Adipocyte (in vitro differentiated cells): ENCODE data around the gene PLEKHM1.
"Not testable (repeated sequence)": the region's sequence is repeated elsewhere in the genome, so short reads cannot be mapped to it uniquely, and the experiment has no call there.

ENCODE experiments used
- DNase-seq: peaks from one replicate; pipeline ENCODE4 v3.0.0-alpha.2; 2015; ENCODE audit warnings: low read depth
- H3K27me3 ChIP-seq: replicated peaks from 2 replicates; pipeline ENCODE4 v1.7.0; 2013; ENCODE audit warnings: mild to moderate bottlenecking, low read length, moderate library complexity; ENCODE audit not compliant: control insufficient read depth, insufficient read depth
- H3K36me3 ChIP-seq: 2 replicates; pipeline ENCODE4 v1.7.0; 2013; ENCODE audit warnings: low read length, mild to moderate bottlenecking, moderate library complexity; ENCODE audit not compliant: control insufficient read depth, insufficient read depth, severe bottlenecking
- H3K4me1 ChIP-seq: 2 replicates; pipeline ENCODE4 v1.7.0; 2013; ENCODE audit warnings: mild to moderate bottlenecking, low read length, moderate library complexity; ENCODE audit not compliant: control insufficient read depth, insufficient read depth
- H3K4me3 ChIP-seq: 2 replicates; pipeline ENCODE4 v1.7.0; 2013; ENCODE audit warnings: mild to moderate bottlenecking, low read length, moderate library complexity
- H3K9ac ChIP-seq: 2 replicates; pipeline ENCODE4 v1.7.0; 2013; ENCODE audit warnings: mild to moderate bottlenecking, low read length, moderate library complexity
- H3K9me3 ChIP-seq: 2 replicates; pipeline ENCODE4 v1.7.0; 2013; ENCODE audit warnings: mild to moderate bottlenecking, low read length, moderate library complexity; ENCODE audit not compliant: control insufficient read depth

The PLEKHM1 gene

GRCh38 chr17:45446872-45447625, 43.5 kb downstream of the PLEKHM1 start:
- Histone ChIP-seq H3K4me1 (peaks cover 17% of the 10 kb centered on the region), H3K9ac (peak overlapping the region; percentile 63), H3K36me3 (peaks cover 12% of the 10 kb centered on the region)
- H3K9me3 ChIP-seq, H3K4me3 ChIP-seq, DNase-seq, H3K27me3 ChIP-seq: not testable (repeated sequence)

- peaks cover 17% of the 10 kb centered on the region for H3K4me1 ChIP-seq
- peak; percentile 26 for DNase-seq
- H3K9me3 ChIP-seq, H3K9ac ChIP-seq, H3K27me3 ChIP-seq, H3K4me3 ChIP-seq: not testable (repeated sequence)
- peaks cover 17% of the 10 kb centered on the region for H3K36me3 ChIP-seq
These were observed 44.4 kb downstream of the PLEKHM1 start for GRCh38 chr17:45445901-45446743.

- H3K4me3 ChIP-seq, H3K9me3 ChIP-seq, DNase-seq, H3K27me3 ChIP-seq, H3K9ac ChIP-seq: not testable (repeated sequence)
- H3K4me1 ChIP-seq, result peaks cover 17% of the 10 kb centered on the region
- H3K36me3 ChIP-seq, result peaks cover 18% of the 10 kb centered on the region
These were observed 45.4 kb downstream of the PLEKHM1 start for GRCh38 chr17:45444856-45445820.

- H3K4me1 ChIP-seq, result peaks cover 17% of the 10 kb centered on the region
- not testable (repeated sequence) for H3K9me3 ChIP-seq, H3K9ac ChIP-seq, DNase-seq, H3K4me3 ChIP-seq, H3K27me3 ChIP-seq
- peaks cover 22% of the 10 kb centered on the region for H3K36me3 ChIP-seq
These were observed 46.2 kb downstream of the PLEKHM1 start for GRCh38 chr17:45444301-45444700.

GRCh38 chr17:45443371-45444260, 46.9 kb downstream of the PLEKHM1 start:
- not testable (repeated sequence) for H3K9me3 ChIP-seq, H3K27me3 ChIP-seq, DNase-seq, H3K4me3 ChIP-seq, H3K9ac ChIP-seq
- Histone ChIP-seq H3K36me3 (peaks cover 29% of the 10 kb centered on the region), H3K4me1 (peaks cover 17% of the 10 kb centered on the region)

GRCh38 chr17:45441526-45442310, 48.8 kb downstream of the PLEKHM1 start:
- Histone ChIP-seq H3K4me1 (peaks cover 6% of the 10 kb centered on the region), H3K4me3 (no peak overlapping the region), H3K27me3 (no peaks in the 10 kb centered on the region), H3K36me3 (peaks cover 43% of the 10 kb centered on the region), H3K9ac (no peak overlapping the region), H3K9me3 (no peaks in the 10 kb centered on the region)
- no peak for DNase-seq

- H3K27me3 ChIP-seq, H3K9me3 ChIP-seq, DNase-seq, H3K4me3 ChIP-seq, H3K9ac ChIP-seq, H3K4me1 ChIP-seq: not testable (repeated sequence)
- H3K36me3 ChIP-seq, result peaks cover 50% of the 10 kb centered on the region
These were observed 49.5 kb downstream of the PLEKHM1 start for GRCh38 chr17:45440839-45441515.

GRCh38 chr17:45440161-45440778, 50.3 kb downstream of the PLEKHM1 start:
- H3K9me3 ChIP-seq, result no peaks in the 10 kb centered on the region
- no peak for DNase-seq
- H3K36me3 ChIP-seq, result peaks cover 55% of the 10 kb centered on the region

GRCh38 chr17:45438931-45439610, 51.5 kb downstream of the PLEKHM1 start:
- Histone ChIP-seq H3K9ac (no peak overlapping the region), H3K9me3 (no peaks in the 10 kb centered on the region), H3K4me1 (no peaks in the 10 kb centered on the region), H3K36me3 (peaks cover 49% of the 10 kb centered on the region), H3K4me3 (no peak overlapping the region), H3K27me3 (no peaks in the 10 kb centered on the region)
- no peak for DNase-seq

More at GRCh38 chr17:45440161-45440778, 50.3 kb downstream of the PLEKHM1 start:
- no peak overlapping the region for H3K9ac ChIP-seq
- no peak overlapping the region for H3K4me3 ChIP-seq
- no peaks in the 10 kb centered on the region for H3K4me1 ChIP-seq
- no peaks in the 10 kb centered on the region for H3K27me3 ChIP-seq
